Spleen (tissue), 7 donors: ENCODE results near the gene EFNA2.

Experiments used
- POLR2A ChIP-seq, 3 donors: fragments of 450-650 bp; IDR thresholded peaks; one replicate each; pipeline ENCODE4 v1.5.1; 2017; ENCODE audit warnings: antibody characterized with exemption in 3 of 3, mild to moderate bottlenecking in 1 of 3
- POLR2AphosphoS5 ChIP-seq, 3 donors: sonication (generic); formaldehyde crosslinking; IDR thresholded peaks; one replicate each; pipeline ENCODE4 v1.5.1; 2017; ENCODE audit warnings: antibody characterized with exemption in 3 of 3
- TF ChIP-seq, protein P1 (sequence below), 11 experiments: fragments of 200-600 bp in 7 of 11; fragments of 450-650 bp in 4 of 11; sonication (generic) in 4 of 11; IDR thresholded peaks in 8 of 11; conservative IDR thresholded peaks in 3 of 11; 1 replicate in 7 of 11; 2 replicates in 4 of 11; pipeline versions ENCODE4 v1.4.0 to v1.8.0; 2016 to 2021; ENCODE audit warnings: antibody characterized with exemption in 11 of 11, inconsistent platforms in 4 of 11, mild to moderate bottlenecking in 1 of 11
- donor health status: DM: no; HTN: no; CAD: no; lungs with moderate emphysema.
- donor health status: DM: no; HTN: no; CAD: no.
- donor health status: DM: no; HTN: no; CAD: no.

GRCh38 chr19:1307755-1308303 is 22.2 kb downstream of the EFNA2 start:
- TF ChIP-seq POLR2AphosphoS5 (IDR thresholded peaks at IDR 0.05) (no peak), POLR2A (IDR thresholded peaks at IDR 0.05) (no peak)
- TF ChIP-seq, protein P1, sequence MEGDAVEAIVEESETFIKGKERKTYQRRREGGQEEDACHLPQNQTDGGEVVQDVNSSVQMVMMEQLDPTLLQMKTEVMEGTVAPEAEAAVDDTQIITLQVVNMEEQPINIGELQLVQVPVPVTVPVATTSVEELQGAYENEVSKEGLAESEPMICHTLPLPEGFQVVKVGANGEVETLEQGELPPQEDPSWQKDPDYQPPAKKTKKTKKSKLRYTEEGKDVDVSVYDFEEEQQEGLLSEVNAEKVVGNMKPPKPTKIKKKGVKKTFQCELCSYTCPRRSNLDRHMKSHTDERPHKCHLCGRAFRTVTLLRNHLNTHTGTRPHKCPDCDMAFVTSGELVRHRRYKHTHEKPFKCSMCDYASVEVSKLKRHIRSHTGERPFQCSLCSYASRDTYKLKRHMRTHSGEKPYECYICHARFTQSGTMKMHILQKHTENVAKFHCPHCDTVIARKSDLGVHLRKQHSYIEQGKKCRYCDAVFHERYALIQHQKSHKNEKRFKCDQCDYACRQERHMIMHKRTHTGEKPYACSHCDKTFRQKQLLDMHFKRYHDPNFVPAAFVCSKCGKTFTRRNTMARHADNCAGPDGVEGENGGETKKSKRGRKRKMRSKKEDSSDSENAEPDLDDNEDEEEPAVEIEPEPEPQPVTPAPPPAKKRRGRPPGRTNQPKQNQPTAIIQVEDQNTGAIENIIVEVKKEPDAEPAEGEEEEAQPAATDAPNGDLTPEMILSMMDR (IDR thresholded peaks at IDR 0.05 in 8 of 11, conservative IDR thresholded peaks at IDR 0.05 in 3 of 11): no peak
